ENCODE results near the gene EIF1AD.

GRCh38 chr11:65953471-65953870 lies 48.5 kb downstream of the EIF1AD start:
- TF ChIP-seq CTCF (IDR thresholded peaks at IDR 0.05) = no peak
- TF ChIP-seq POLR2A (IDR thresholded peaks at IDR 0.05) = no peak
